Heart right ventricle (tissue), 16 donors: ENCODE results near the gene DGAT2. TPM values are rescaled to one million over a fixed set of nuclear protein-coding genes. Genes with fewer than 3 reads are reported as not detected.

ENCODE experiments used
- ATAC-seq, 8 donors: fragments of 200-7000 bp; cut with Tn5 transposase; one replicate each; pipeline ENCODE4 v1.9.1; 2020; ENCODE audit warnings: mild to moderate bottlenecking in 8 of 8, moderate library complexity in 8 of 8, moderate number of reproducible peaks in 1 of 8
- DNase-seq, 2 donors: peaks; one replicate each; pipeline ENCODE4 v3.0.0-alpha.2; 2020
- H3K27ac ChIP-seq, 10 donors: fragments of 200-600 bp; sonication (generic) in 2 of 10; one replicate each; pipeline versions ENCODE4 v1.5.0 to v1.8.0; 2020 to 2022; ENCODE audit warnings: mild to moderate bottlenecking in 3 of 10
- H3K27me3 ChIP-seq, 7 donors: fragments of 200-600 bp; one replicate each; pipeline ENCODE4 v1.8.0; 2021 to 2022; ENCODE audit warnings: mild to moderate bottlenecking in 2 of 7
- H3K36me3 ChIP-seq, 9 donors: fragments of 200-600 bp; sonication (generic) in 1 of 9; one replicate each; pipeline versions ENCODE4 v1.5.0 to v1.8.0; 2020 to 2022; ENCODE audit warnings: mild to moderate bottlenecking in 2 of 9
- H3K4me1 ChIP-seq, 9 donors: fragments of 200-600 bp; sonication (generic) in 1 of 9; one replicate each; pipeline versions ENCODE4 v1.5.0 to v1.8.0; 2020 to 2022; ENCODE audit warnings: mild to moderate bottlenecking in 4 of 9
- H3K4me3 ChIP-seq, 10 donors: fragments of 200-600 bp; sonication (generic) in 2 of 10; one replicate each; pipeline versions ENCODE4 v1.5.0 to v1.8.0; 2020 to 2022; ENCODE audit warnings: mild to moderate bottlenecking in 7 of 10, moderate library complexity in 2 of 10
- H3K9me3 ChIP-seq, 11 donors: fragments of 200-600 bp in 10 of 11; sonication (generic) in 2 of 11; one replicate each; pipeline versions ENCODE4 v1.5.0 to v1.8.0; 2013 to 2022; ENCODE audit warnings: mild to moderate bottlenecking in 2 of 11, control low read depth in 1 of 11, moderate library complexity in 1 of 11
- WGBS, 2 donors: extraction: QIAGEN DNeasy Blood & Tissue Kit; methylation state at CpG; one replicate each; pipeline ENCODE4 v1.1.7; 2013; ENCODE audit warnings: inconsistent platforms in 1 of 2; 5-methylcytosine and 5-hydroxymethylcytosine counted together
- intact Hi-C, 10 donors: fragments of 100-400 bp; cut with DNase I; formaldehyde crosslinking; loops; one replicate each; pipeline versions ENCODE4 v1.11.1 to v1.14.2; 2022
- polyA plus RNA-seq, 2 donors: library from polyadenylated mRNA; stranded (reverse); fragments of 200-250 nt; gene quantifications; one replicate each; pipeline ENCODE4 v1.2.3, GENCODE V29; 2013
- total RNA-seq, 10 donors: library from RNA; stranded (reverse); fragmentation: NEBNext Ultra II Directional in 3 of 10; extraction: Animal tissue kit (Norgen Biotek cat#: 25700) in 3 of 10; gene quantifications; one replicate each; pipeline versions ENCODE4 v1.2.1 to v1.2.4, GENCODE V29; 2021 to 2023
- TF ChIP-seq, protein P1 (sequence below), 9 donors: fragments of 200-600 bp; sonication (generic) in 2 of 9; IDR thresholded peaks; one replicate each; pipeline versions ENCODE4 v1.5.0 to v1.8.0; 2021 to 2022; ENCODE audit warnings: antibody characterized with exemption in 9 of 9, mild to moderate bottlenecking in 5 of 9, moderate library complexity in 1 of 9
- donor health status: Arrhythmogenic right ventricular cardiomyopathy.
- donor health status: ischemic (EF 13 %, LVEDD 7.1; RV severe dilation, severe dysfunction).
- donor health status: healthy with polysubstance abuse.
- donor health status: DM: no; HTN: yes; CAD: no.
- donor health status: DM: no; HTN: no; CAD: no.
- donor health status: ischemic (EF 25% LVEDD 6.9; RV normal size, moderate dysfunction).
- donor health status: ischemic (EF 25% LVEDD 5.7; RV mildly dilated, moderate dysfunction).
- donor health status: healthy.
- donor health status: DM: yes; HTN: yes; CAD: no.
- donor health status: Ischemic cardiomyopathy.
- donor health status: ischemic (EF 35%, LVEDD 5.7; RV mildly dilated, moderate dysfunction).
- donor health status: nonischemic (EF 11% LVEDD 7.7; RV severe dilation, severe dysfunction).
- donor health status: DM: yes; HTN: yes; CAD: no.
- donor health status: PGD.
- donor health status: ischemic (EF 29% LVEDD 5.4; RV normal size, mild dysfunction).
- donor health status: nonischemic (EF 23%, LVEDD 6.1; RV moderate dilation, normal function).

Gene DGAT2
- total and polyA plus RNA-seq, 12 donors, result 6.2 to 24.4 (median 10.6) TPM

- H3K36me3 ChIP-seq, result peaks cover 0 to 9% (median 0%) of the 10 kb centered on the region in 9 donors
- no peak for DNase-seq
- no peak overlapping the region for H3K4me3 ChIP-seq
- TF ChIP-seq, protein P1, sequence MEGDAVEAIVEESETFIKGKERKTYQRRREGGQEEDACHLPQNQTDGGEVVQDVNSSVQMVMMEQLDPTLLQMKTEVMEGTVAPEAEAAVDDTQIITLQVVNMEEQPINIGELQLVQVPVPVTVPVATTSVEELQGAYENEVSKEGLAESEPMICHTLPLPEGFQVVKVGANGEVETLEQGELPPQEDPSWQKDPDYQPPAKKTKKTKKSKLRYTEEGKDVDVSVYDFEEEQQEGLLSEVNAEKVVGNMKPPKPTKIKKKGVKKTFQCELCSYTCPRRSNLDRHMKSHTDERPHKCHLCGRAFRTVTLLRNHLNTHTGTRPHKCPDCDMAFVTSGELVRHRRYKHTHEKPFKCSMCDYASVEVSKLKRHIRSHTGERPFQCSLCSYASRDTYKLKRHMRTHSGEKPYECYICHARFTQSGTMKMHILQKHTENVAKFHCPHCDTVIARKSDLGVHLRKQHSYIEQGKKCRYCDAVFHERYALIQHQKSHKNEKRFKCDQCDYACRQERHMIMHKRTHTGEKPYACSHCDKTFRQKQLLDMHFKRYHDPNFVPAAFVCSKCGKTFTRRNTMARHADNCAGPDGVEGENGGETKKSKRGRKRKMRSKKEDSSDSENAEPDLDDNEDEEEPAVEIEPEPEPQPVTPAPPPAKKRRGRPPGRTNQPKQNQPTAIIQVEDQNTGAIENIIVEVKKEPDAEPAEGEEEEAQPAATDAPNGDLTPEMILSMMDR (IDR thresholded peaks at IDR 0.05), result no peak
- 89 to 93% methylated on average over 1 of the region's 1 CpG for WGBS, 2 donors
- intact Hi-C loops, result no loop called here
- no peaks in the 10 kb centered on the region for H3K9me3 ChIP-seq
- no peak for ATAC-seq
- H3K27me3 ChIP-seq, result no peaks in the 10 kb centered on the region
- H3K4me1 ChIP-seq, result peaks cover 0 to 6% (median 0%) of the 10 kb centered on the region in 9 donors
- no peak overlapping the region for H3K27ac ChIP-seq
These were observed 15.9 kb downstream of the DGAT2 start for GRCh38 chr11:75784506-75784905.

- ATAC-seq (no peak), DNase-seq (no peak)
- peaks cover 0 to 6% (median 0%) of the 10 kb centered on the region in 9 donors for H3K4me1 ChIP-seq
- WGBS, 2 donors, result 78% methylated on average over 4 of the region's 4 CpGs
- no peaks in the 10 kb centered on the region for H3K9me3 ChIP-seq
- intact Hi-C loops, result no loop called here
- TF ChIP-seq, protein P1 (IDR thresholded peaks at IDR 0.05), result no peak
- no peak overlapping the region for H3K4me3 ChIP-seq
- H3K36me3 ChIP-seq, result peaks cover 0 to 9% (median 0%) of the 10 kb centered on the region in 9 donors
- no peak overlapping the region for H3K27ac ChIP-seq
- H3K27me3 ChIP-seq, result no peaks in the 10 kb centered on the region
These were observed 16.6 kb downstream of the DGAT2 start for GRCh38 chr11:75785187-75785586.

GRCh38 chr11:75786101-75786736 is 17.6 kb downstream of the DGAT2 start:
- Histone ChIP-seq H3K36me3 (peaks cover 0 to 9% (median 0%) of the 10 kb centered on the region in 9 donors), H3K27ac (no peak overlapping the region), H3K4me1 (peaks cover 0 to 6% (median 0%) of the 10 kb centered on the region in 9 donors), H3K4me3 (no peak overlapping the region), H3K27me3 (no peaks in the 10 kb centered on the region), H3K9me3 (no peaks in the 10 kb centered on the region)
- intact Hi-C loops, result no loop called here
- no peak for DNase-seq
- TF ChIP-seq, protein P1 (IDR thresholded peaks at IDR 0.05), result no peak
- no peak for ATAC-seq
- 93 to 94% methylated on average over 8 of the region's 8 CpGs for WGBS, 2 donors

- no peaks in the 10 kb centered on the region for H3K9me3 ChIP-seq
- no peak for ATAC-seq
- H3K36me3 ChIP-seq, result peaks cover 0 to 9% (median 0%) of the 10 kb centered on the region in 9 donors
- no peaks in the 10 kb centered on the region for H3K27me3 ChIP-seq
- DNase-seq, result no peak
- H3K27ac ChIP-seq, result no peak overlapping the region
- intact Hi-C loops, result no loop called here
- peaks cover 0 to 25% (median 11%) of the 10 kb centered on the region in 9 donors for H3K4me1 ChIP-seq
- 84 to 89% methylated on average over 3 of the region's 3 CpGs for WGBS, 2 donors
- TF ChIP-seq, protein P1 (IDR thresholded peaks at IDR 0.05), result no peak
- H3K4me3 ChIP-seq, result no peak overlapping the region
These were observed 20.9 kb downstream of the DGAT2 start for GRCh38 chr11:75789521-75789920.
